ENCODE results near the gene TMEM37. TPM values are rescaled to one million over a fixed set of nuclear protein-coding genes. Genes with fewer than 3 reads are reported as not detected.

TMEM37 gene
- total and polyA plus RNA-seq, 8 donors, result 15.3 to 31.2 (median 28.0) TPM

GRCh38 chr2:119468154-119468955 is 36.7 kb downstream of the TMEM37 start:
- Histone ChIP-seq H3K36me3 (no peaks in the 10 kb centered on the region), H3K27ac (peak overlapping the region in 1 of 2 donors; percentile 19), H3K27me3 (no peaks in the 10 kb centered on the region), H3K9me3 (no peaks in the 10 kb centered on the region), H3K4me1 (peaks cover 9 to 16% of the 10 kb centered on the region in 2 donors), H3K4me3 (no peak overlapping the region)
- no peak for TF ChIP-seq CTCF (IDR thresholded peaks at IDR 0.05)
- intact Hi-C loops (cut with DNase I), result no loop called here
- ATAC-seq (peak; percentile 74), DNase-seq (no peak)

DNA sequence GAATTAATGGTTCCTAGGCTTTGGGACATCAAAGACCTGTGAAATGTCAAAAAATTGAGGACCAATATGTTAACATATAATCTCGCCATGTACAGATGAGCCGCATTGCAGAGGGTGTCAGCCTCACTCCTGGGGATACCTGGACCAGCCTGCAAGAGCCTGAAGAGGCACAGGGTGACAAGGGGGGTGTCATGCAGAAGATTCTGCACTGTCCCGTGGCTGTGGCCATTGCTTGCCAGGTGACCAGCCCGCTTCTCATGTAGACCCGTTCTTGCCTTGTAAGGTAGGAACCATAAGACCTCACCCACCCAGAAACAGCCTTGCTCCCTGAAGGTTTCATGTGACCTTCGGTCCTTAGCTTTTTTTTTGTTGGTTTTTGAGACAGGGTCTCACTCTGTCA is 37.5 kb downstream of the TMEM37 start:
- Histone ChIP-seq H3K27me3 (no peaks in the 10 kb centered on the region), H3K4me3 (no peak overlapping the region), H3K36me3 (no peaks in the 10 kb centered on the region), H3K4me1 (peaks cover 9 to 16% of the 10 kb centered on the region in 2 donors), H3K9me3 (no peaks in the 10 kb centered on the region), H3K27ac (peak overlapping the region in 1 of 2 donors; percentile 19)
- no peak for TF ChIP-seq CTCF (IDR thresholded peaks at IDR 0.05)
- intact Hi-C loops (cut with DNase I), result no loop called here
- ATAC-seq, result no peak
- DNase-seq, result no peak

- Histone ChIP-seq H3K4me3 (no peak overlapping the region), H3K36me3 (no peaks in the 10 kb centered on the region), H3K9me3 (no peaks in the 10 kb centered on the region), H3K27ac (peak overlapping the region in 1 of 2 donors; percentile 19), H3K27me3 (no peaks in the 10 kb centered on the region), H3K4me1 (peaks cover 9 to 16% of the 10 kb centered on the region in 2 donors)
- no peak for DNase-seq
- intact Hi-C loops (cut with DNase I), result loop anchor here in 1 of 2 donors (10.0 kb wide), 1 partner anchor 65 kb away; no protein-coding TSS in a partner anchor
- peak; percentile 67 for ATAC-seq
- no peak for TF ChIP-seq CTCF (IDR thresholded peaks at IDR 0.05)
Observed at GRCh38 chr2:119469661-119470297, 38.1 kb downstream of the TMEM37 start.

GRCh38 chr2:119472749-119473148 is 41.1 kb downstream of the TMEM37 start:
- H3K27me3 ChIP-seq, result no peaks in the 10 kb centered on the region
- DNase-seq, result no peak
- ATAC-seq, result no peak
- no peak overlapping the region for H3K27ac ChIP-seq
- no peaks in the 10 kb centered on the region for H3K36me3 ChIP-seq
- no peak overlapping the region for H3K4me3 ChIP-seq
- peaks cover 9 to 16% of the 10 kb centered on the region in 2 donors for H3K4me1 ChIP-seq
- intact Hi-C loops (cut with DNase I), result loop anchor here in 1 of 2 donors (10.0 kb wide), 1 partner anchor 68 kb away; no protein-coding TSS in a partner anchor
- no peaks in the 10 kb centered on the region for H3K9me3 ChIP-seq
- TF ChIP-seq CTCF (IDR thresholded peaks at IDR 0.05), result no peak
